ENCODE results near the gene ZFTA.

The ZFTA gene

DNA sequence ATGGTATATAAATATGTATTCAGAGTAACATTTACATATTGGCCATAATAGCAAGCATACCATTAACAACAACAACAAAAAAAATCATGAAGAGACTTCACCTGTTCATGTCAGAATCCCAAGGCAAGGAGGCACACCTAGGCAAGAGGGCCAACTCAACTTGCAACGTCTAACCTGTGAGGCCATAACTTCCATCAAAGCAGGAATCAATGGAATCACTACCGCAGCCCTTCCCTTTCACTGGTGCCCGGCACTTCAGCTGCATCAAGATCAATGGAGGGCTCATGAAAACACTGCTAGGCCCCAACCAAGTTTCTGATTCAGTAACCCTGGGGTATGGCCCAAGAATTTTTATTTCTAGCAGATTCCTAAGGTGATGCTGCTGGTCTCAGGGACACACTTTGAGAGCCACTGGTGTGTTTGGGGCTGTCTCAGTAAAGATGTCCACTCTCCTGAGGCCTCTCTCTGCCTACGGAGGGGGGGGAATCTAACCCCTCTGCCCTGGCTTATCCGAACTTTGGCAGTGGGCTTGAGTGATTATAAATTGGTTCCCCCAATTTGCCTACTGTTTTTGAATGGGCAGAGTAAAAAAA lies 8.0 kb downstream of the ZFTA start:
- DNase-seq (ENCODE audit: low spot score) (no peak), ATAC-seq (ENCODE audit: low read depth) (no peak)
- no peak overlapping the region for H3K27ac ChIP-seq (ENCODE audit: poor library complexity, severe bottlenecking)
- no peaks in the 10 kb centered on the region for H3K4me1 ChIP-seq (ENCODE audit: insufficient read depth, poor library complexity, severe bottlenecking)
- H3K9me3 ChIP-seq (ENCODE audit: severe bottlenecking), result no peaks in the 10 kb centered on the region
- TF ChIP-seq, protein P1, sequence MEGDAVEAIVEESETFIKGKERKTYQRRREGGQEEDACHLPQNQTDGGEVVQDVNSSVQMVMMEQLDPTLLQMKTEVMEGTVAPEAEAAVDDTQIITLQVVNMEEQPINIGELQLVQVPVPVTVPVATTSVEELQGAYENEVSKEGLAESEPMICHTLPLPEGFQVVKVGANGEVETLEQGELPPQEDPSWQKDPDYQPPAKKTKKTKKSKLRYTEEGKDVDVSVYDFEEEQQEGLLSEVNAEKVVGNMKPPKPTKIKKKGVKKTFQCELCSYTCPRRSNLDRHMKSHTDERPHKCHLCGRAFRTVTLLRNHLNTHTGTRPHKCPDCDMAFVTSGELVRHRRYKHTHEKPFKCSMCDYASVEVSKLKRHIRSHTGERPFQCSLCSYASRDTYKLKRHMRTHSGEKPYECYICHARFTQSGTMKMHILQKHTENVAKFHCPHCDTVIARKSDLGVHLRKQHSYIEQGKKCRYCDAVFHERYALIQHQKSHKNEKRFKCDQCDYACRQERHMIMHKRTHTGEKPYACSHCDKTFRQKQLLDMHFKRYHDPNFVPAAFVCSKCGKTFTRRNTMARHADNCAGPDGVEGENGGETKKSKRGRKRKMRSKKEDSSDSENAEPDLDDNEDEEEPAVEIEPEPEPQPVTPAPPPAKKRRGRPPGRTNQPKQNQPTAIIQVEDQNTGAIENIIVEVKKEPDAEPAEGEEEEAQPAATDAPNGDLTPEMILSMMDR (IDR thresholded peaks at IDR 0.05; ENCODE audit: poor library complexity, severe bottlenecking), result no peak
- H3K4me3 ChIP-seq (ENCODE audit: severe bottlenecking), result no peak overlapping the region
- peaks cover 26% of the 10 kb centered on the region for H3K36me3 ChIP-seq (ENCODE audit: low read depth)
- no peaks in the 10 kb centered on the region for H3K27me3 ChIP-seq (ENCODE audit: insufficient read depth, poor library complexity, severe bottlenecking)

DNA sequence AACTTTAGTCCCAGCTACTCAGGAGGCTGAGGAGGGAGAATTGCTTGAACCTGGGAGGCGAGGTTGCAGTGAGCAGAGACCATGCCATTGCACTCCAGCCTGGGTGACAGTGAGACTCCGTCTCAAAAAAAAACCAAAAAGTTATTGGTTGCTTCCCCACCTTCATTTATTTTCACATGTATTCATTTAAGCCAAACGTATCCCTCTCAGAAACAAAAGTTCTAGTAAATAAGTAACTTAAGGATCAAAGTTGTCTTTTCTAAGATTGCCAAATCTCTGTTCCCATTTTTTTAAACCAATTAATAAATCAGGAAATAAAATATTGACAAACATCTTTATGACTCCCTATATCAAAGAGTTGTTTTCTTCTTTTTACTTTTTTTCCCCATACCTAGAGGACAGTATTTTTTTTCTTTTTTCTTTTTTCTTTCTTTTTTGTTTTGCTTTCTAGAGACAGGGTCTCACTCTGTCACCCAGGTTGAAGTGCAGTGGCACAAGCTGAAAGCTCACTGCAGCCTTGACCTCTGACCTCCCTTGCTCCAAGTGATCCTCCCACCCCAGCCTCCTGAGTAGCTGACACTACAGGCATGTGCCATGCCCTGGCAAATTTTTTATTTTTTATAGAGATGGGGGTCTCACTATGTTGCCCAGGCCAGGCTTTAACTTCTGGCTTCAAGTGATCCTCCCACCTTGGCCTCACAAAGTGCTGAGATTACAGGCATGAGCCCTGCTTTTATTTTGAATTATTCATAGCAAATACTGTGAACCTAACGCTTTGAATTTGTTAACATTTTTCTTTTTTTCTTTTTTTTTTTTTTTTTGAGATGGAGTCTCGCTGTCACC lies 11.4 kb downstream of the ZFTA start:
- H3K4me1 ChIP-seq (ENCODE audit: insufficient read depth, poor library complexity, severe bottlenecking), result no peaks in the 10 kb centered on the region
- H3K36me3 ChIP-seq (ENCODE audit: low read depth), result peaks cover 44% of the 10 kb centered on the region
- H3K4me3 ChIP-seq (ENCODE audit: severe bottlenecking), result no peak overlapping the region
- DNase-seq (ENCODE audit: low spot score) (no peak), ATAC-seq (ENCODE audit: low read depth) (no peak)
- H3K27me3 ChIP-seq (ENCODE audit: insufficient read depth, poor library complexity, severe bottlenecking), result no peaks in the 10 kb centered on the region
- H3K9me3 ChIP-seq (ENCODE audit: severe bottlenecking), result no peaks in the 10 kb centered on the region
- TF ChIP-seq, protein P1 (IDR thresholded peaks at IDR 0.05; ENCODE audit: poor library complexity, severe bottlenecking), result no peak
- H3K27ac ChIP-seq (ENCODE audit: poor library complexity, severe bottlenecking), result no peak overlapping the region

DNA sequence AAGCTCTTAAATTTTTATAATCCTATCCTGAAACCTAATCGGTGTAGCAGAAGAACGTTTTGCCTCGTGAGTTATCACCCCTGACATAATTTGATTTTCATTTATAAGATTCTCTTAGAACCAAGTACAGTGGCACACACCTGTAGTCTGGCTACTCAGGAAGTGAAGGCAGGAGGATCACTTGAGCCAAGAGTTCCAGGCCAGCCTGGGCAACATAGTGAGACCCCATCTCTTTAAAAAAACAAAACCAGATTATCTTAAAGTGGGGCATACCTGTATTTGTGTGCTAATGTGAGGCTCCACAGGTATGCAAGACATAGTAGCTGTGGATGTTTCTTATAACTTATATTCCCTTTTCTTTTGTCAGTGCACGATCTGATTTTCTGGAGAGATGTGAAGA lies 19.0 kb downstream of the ZFTA start:
- Histone ChIP-seq H3K4me1 (ENCODE audit: insufficient read depth, poor library complexity, severe bottlenecking) (no peaks in the 10 kb centered on the region), H3K4me3 (ENCODE audit: severe bottlenecking) (no peak overlapping the region), H3K27me3 (ENCODE audit: insufficient read depth, poor library complexity, severe bottlenecking) (no peaks in the 10 kb centered on the region), H3K27ac (ENCODE audit: poor library complexity, severe bottlenecking) (no peak overlapping the region), H3K36me3 (ENCODE audit: low read depth) (peaks cover 35% of the 10 kb centered on the region), H3K9me3 (ENCODE audit: severe bottlenecking) (no peaks in the 10 kb centered on the region)
- DNase-seq (ENCODE audit: low spot score), result no peak
- TF ChIP-seq, protein P1 (IDR thresholded peaks at IDR 0.05; ENCODE audit: poor library complexity, severe bottlenecking), result no peak
- no peak for ATAC-seq (ENCODE audit: low read depth)

DNA sequence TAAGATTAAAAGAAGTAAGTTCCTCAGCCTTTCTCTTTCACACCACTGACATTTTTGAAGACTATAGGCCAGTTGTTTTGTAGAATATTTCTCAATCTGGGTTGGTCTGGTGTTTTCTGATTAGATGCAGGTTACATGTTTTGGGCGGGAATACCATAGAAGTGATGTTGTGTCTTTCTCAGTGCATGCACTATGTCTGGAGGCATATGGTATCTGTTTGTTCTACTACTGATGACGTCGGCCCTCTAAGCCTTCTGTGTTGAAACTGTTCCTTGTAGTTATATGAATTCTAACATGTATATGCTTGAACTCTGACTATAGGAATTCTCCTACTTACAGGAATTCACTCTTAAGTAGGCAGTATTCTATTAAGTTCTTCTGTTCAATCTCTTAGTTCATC lies 21.6 kb downstream of the ZFTA start:
- ATAC-seq (ENCODE audit: low read depth) (peak; percentile 23; the same call in 1 of the 3 replicates), DNase-seq (ENCODE audit: low spot score) (no peak)
- Histone ChIP-seq H3K27me3 (ENCODE audit: insufficient read depth, poor library complexity, severe bottlenecking) (no peaks in the 10 kb centered on the region), H3K4me3 (ENCODE audit: severe bottlenecking) (no peak overlapping the region), H3K36me3 (ENCODE audit: low read depth) (peaks cover 19% of the 10 kb centered on the region), H3K27ac (ENCODE audit: poor library complexity, severe bottlenecking) (no peak overlapping the region), H3K9me3 (ENCODE audit: severe bottlenecking) (no peaks in the 10 kb centered on the region), H3K4me1 (ENCODE audit: insufficient read depth, poor library complexity, severe bottlenecking) (no peaks in the 10 kb centered on the region)
- TF ChIP-seq, protein P1 (IDR thresholded peaks at IDR 0.05; ENCODE audit: poor library complexity, severe bottlenecking), result no peak
